GM18951 (cell line): Measurements from ENCODE around the gene FBLN5.
"Not testable (repeated sequence)": the region's sequence is repeated elsewhere in the genome, so short reads cannot be mapped to it uniquely, and the experiment has no call there.

Experiments used
- POLR2A ChIP-seq: IDR thresholded peaks from 4 replicates; pipeline ENCODE4 v1.6.1; 2011; ENCODE audit warnings: mild to moderate bottlenecking; ENCODE audit not compliant: insufficient read length, insufficient read depth; ENCODE audit errors: extremely low read depth
- in situ Hi-C: fragments of 300-500 bp; cut with MboI; formaldehyde crosslinking; loops from one replicate; pipeline ENCODE4 v1.12.0; 2022; ENCODE audit warnings: low sequenced_read_pairs, mixed read lengths, inconsistent platforms; ENCODE audit not compliant: unreplicated experiment

Gene FBLN5

GRCh38 chr14:91866511-91867295 lies 80.8 kb downstream of the FBLN5 start:
- in situ Hi-C loops, result no loop called here

GRCh38 chr14:91866061-91866460 lies 81.4 kb downstream of the FBLN5 start:
- in situ Hi-C loops, result no loop called here

More at GRCh38 chr14:91866511-91867295, 80.8 kb downstream of the FBLN5 start:
- no peak for TF ChIP-seq POLR2A

GRCh38 chr14:91862417-91862816 lies 85.1 kb downstream of the FBLN5 start:
- in situ Hi-C loops, result no loop called here
- no peak for TF ChIP-seq POLR2A

More at GRCh38 chr14:91866061-91866460, 81.4 kb downstream of the FBLN5 start:
- no peak for TF ChIP-seq POLR2A

DNA sequence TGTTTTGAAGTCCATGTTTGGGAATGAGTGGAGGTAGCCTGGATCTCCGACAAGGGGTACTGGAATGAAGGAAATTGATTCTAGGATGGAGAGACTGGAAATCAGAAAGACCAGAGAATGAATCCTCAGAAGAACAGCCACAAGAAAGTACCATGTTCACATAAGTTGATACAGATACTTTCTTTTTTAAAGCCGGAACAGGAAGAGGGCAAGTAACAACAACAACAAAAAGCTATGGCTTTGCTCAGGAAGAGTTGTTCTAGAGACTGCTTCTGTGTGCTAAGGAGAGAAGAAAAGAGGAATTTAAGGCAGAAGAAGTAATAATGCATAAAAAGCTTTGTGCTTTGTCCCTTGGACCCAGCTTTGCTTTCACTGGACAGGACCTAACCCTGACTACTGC lies 86.4 kb downstream of the FBLN5 start:
- TF ChIP-seq POLR2A, result no peak
- in situ Hi-C loops, result no loop called here

DNA sequence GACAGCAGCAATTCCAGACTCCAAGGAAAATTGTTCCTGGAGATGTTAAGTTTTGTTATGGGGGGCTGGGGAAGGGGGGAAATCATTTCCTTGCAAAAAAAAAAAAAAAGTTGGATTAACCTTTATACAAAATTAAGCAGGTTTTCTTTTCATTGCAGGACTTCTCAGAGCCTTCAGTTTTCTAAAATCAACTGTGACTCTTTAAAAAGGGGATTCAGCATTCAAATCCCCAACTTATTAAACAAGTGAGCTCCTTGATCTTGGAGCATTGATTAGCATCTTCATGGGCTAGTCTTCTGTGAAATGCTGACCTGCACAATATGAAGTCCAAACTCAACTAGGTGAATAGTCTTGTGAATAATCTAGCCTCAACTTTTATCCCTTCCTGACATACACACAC lies 87.3 kb downstream of the FBLN5 start:
- TF ChIP-seq POLR2A, result no peak
- in situ Hi-C loops, result no loop called here

DNA sequence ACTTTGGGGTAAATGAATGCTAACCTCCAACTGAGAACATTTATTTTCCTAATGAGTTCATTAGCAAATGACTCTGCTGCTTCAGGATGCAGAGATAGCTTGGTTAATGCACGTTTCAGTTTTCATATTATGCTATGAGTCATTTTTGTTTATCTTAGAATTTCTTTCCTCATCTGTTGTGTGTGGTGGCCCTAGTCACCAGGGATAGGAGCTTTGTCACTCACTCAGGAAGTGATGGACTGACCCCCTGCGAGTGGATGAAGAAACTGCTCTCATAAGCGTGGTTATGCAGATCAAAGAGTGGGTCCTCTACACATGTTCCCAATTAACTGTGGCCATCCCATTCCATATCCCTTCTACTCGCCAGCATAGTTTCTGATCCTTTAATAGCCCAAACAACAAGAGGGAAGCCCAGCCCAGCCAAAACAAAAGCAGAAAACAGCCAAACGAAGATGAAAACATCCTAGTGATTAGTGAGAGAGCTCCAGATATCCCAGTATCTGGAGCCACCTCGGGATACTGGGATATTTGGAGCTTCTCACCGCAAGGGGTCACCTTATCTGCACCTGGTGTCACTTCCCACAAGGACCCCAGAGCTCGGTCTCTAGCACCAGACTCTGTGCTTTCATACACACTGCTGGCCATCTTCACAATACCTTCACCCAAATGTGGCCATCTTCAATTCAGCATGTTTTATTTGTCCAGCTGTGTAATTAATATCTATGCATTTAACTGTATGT lies 88.8 kb downstream of the FBLN5 start:
- in situ Hi-C loops, result no loop called here
- TF ChIP-seq POLR2A, result no peak

GRCh38 chr14:91857614-91858013 lies 89.9 kb downstream of the FBLN5 start:
- no peak for TF ChIP-seq POLR2A
- in situ Hi-C loops, result no loop called here

- in situ Hi-C loops, result no loop called here
- TF ChIP-seq POLR2A, result no peak
Observed at GRCh38 chr14:91854327-91854934, 93.1 kb downstream of the FBLN5 start.

DNA sequence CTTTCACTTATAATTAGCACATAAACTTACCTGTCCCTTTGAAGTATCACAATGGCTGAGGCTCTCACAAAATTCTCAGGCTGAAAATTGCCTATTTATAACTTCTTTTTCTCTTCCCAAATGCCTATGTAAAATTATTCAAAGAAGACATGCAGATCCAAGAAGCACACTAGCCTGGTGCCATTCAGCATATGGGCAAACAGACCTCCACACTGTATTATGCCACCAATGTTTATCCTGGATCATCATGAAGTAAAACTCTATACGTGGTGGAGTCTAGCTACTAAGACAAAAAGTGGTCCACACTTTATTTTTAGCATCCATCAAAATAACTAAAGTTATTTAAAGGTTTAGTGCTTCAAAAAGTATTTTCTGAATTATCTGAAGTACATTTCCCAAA lies 95.9 kb downstream of the FBLN5 start:
- in situ Hi-C loops, result no loop called here
- TF ChIP-seq POLR2A, result no peak

DNA sequence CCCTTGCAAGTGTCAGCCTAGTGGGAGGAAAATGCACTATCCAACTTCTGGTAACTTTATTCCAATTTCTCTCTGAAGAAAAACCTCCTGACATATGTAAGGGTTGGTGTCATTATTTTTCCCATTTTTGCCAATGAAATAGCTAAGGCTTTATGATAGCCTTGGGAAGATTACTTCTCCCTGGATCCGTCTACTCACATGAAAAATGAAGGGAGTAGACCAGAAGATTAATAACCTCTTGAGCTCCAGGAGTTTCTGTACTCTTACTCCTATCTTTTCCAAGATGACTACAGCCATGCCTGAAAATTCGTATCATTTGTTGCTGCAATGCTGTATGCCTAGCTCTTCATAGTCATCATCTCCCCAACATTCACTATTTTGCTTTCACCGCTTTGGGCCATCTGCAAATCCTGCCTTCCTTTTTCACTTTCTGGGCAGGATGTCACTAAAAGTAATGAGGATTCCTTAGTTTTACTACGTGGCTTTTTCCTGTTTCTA lies 98.9 kb downstream of the FBLN5 start:
- in situ Hi-C loops, result no loop called here
- no peak for TF ChIP-seq POLR2A

- no peak for TF ChIP-seq POLR2A
Observed at GRCh38 chr14:91847693-91848092, 99.8 kb downstream of the FBLN5 start.

DNA sequence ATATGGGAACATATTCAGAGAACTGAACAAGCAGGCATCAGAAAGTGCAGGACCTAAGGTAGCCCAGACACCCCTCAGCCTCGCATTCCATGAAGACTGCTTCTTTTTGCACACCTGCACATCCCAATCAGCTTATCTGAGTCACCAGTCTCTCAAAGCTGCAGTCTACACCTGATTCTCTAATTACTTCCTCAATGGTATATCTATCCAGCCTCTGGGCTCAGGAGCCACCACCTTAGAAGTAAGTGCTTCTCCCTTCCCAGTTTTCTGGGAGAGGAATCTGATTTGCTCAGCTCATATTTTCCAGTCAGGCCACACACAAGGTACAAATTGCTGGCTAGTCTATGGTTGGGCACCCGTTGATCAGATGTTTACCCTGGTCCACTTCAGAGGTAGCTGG lies 101.8 kb downstream of the FBLN5 start:
- in situ Hi-C loops, result no loop called here
- no peak for TF ChIP-seq POLR2A

More at GRCh38 chr14:91847693-91848092, 99.8 kb downstream of the FBLN5 start:
- in situ Hi-C loops, result no loop called here

DNA sequence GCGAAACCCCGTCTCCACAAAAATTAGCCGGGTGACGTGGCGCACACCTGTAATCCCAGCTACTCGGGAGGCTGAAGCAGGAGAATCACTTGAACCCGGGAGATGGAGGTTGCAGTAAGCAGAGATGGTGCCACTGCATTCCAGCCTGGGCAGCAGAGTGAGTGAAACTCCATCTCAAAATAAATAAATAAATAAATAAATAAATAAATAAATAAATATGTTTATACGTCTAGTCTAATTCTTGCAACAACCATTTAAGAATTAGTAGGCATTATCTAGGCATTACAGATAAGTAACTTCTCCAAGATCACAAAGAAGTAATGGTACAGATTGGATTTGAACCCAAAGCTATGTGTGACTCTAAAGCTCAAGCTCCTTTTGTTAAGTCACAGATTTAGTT lies 102.4 kb downstream of the FBLN5 start:
- in situ Hi-C loops, result not testable (repeated sequence)
